Stimulated activated CD8-positive, alpha-beta memory T cell treated with anti-CD3 and anti-CD28 coated beads, Interleukin-4, amount 100 ng/mL, for 4 hours (primary cell): Measurements from ENCODE around the gene SPRYD3.
"Not testable (repeated sequence)": the region's sequence is repeated elsewhere in the genome, so short reads cannot be mapped to it uniquely, and the experiment has no call there.

Experiments
- DNase-seq, 2 donors: peaks; one replicate each; pipeline ENCODE4 v3.0.0-alpha.2; 2020; ENCODE audit warnings: low read depth in 2 of 2, low spot score in 1 of 2

The SPRYD3 gene

DNA sequence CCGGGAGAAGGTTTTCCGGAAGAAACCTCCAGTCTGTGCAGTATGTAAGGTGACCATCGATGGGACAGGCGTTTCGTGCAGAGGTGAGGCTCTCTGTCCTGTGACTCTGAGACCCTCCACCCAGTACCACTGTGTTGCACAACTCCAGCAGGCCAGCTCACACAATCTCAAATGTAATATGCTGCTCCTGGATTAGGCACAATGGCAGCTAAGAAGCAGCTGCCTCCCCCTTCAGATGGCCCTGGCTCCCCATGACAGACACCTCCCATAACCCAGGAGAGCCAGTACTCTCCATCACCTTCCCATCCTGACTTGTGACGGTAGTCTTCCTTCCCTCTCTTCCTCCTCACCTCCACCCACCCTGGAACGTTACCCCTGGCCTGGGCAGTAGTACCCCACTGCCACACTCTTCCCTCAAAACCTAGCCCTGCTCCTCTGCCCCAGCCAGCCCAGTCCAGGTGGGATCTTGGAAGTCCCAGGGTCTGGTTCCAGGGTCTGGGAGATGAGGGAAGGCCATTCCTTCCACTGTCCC lies 27.2 kb downstream of the SPRYD3 start:
- DNase-seq, result no peak

DNA sequence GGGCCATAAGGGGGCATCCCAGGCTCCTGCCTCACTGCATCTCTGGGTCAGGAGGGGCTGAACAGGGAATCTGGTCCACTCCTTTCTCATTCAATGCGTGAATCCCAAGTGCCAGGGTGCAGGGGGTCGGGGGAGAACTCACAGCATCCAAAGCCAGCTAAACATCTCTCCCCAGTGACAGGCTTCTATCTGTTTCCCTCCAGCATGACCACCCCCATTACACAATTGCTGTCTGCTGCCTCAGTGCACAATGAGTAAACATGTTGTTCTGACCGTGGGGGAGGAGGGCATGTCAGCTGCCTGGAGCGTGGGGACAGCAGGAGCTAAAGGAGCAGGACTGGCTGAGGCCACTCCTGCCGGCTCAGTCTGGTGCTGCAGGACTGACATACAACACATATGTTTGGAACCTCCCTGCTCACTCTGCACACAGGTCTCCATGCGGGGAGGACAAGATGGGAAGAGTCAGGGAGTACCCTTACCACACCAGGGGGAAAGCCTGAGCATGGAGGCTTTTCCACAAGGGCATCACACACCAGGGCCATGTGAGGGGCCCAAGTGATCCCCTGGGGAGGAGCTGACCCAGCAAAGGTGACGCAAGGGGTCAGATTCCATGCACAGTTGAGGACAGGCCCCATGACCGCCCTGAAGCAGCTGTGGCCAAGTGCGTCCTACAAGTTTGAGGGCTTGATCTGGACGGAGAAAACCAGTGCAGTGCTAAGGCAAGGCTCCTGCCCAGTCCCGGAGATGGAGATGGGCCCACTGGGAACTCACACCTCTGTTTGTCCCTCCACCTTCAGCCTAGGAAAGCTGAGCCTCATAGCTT lies 27.9 kb downstream of the SPRYD3 start:
- DNase-seq, result no peak

DNA sequence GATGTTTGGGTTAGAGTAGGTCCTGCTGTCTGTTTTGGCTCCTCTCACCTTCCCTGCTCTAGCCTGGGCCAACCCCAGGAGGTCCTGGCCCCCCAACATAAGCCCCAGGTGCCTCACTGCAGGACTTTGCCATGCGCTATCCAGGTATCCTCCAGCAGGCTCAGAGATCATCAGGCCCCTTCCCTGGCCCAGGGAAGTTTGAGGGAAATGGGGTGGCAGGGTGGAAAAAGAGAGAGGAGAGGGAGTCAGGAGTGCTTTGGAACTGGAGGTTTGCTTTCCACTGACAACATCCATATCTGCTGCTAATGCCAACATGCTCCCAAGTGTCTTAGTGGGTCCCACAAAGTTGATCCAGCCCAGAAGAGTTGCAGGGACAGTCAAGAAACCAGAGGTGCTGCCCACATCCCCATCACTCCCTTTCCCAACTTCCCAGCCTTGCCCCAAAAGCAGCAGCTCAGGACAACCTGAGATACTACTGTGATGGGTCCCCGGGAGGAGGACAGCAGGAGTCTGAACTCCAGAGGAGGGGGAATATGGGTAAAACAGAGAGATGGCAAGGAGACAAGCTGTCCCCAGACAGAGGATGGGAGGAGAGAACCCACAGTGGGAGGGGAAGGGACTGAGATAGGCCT lies 28.6 kb downstream of the SPRYD3 start:
- no peak for DNase-seq

DNA sequence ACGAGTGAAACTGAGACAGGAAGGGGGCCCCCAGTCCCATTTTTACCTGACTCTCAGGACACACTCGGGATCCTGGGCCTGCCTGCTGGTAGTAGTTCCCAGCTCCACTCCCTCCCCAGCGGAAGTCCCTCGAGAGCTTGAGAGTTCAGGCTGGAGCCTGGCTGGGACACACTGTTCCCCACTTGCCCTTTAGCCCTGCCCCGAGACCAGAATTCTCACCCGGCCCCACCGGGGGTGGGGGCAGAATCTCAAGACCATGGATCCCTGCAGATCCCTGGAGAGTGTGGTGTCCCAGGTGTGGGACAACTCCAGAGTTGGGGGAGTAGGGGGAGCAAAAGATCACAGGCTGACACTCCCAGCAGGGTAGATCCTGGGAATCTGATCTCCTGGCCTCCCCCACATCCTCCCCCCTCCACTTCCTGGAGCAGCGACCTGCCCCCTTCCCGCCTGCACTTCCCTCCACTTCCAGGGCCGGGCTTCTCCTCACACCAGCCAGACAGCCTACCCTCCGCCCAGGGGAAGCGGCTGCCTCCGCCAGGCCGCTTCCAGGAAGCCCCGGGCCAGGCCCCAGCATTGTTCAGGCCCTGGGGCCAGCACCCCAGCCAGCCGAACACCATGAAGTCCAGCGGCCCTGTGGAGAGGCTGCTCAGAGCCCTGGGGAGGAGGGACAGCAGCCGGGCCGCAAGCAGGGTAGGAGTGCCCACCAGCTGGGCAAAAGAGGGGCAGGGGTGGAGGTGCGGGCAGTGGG lies 29.4 kb downstream of the SPRYD3 start, which contains the start of gene TNS2:
Gene TNS2, plus strand, starts transcription at position 495 of the 748 bp plus-strand sequence. Its CDS starts 121 bp downstream, at position 616.
- DNase-seq, result no peak

DNA sequence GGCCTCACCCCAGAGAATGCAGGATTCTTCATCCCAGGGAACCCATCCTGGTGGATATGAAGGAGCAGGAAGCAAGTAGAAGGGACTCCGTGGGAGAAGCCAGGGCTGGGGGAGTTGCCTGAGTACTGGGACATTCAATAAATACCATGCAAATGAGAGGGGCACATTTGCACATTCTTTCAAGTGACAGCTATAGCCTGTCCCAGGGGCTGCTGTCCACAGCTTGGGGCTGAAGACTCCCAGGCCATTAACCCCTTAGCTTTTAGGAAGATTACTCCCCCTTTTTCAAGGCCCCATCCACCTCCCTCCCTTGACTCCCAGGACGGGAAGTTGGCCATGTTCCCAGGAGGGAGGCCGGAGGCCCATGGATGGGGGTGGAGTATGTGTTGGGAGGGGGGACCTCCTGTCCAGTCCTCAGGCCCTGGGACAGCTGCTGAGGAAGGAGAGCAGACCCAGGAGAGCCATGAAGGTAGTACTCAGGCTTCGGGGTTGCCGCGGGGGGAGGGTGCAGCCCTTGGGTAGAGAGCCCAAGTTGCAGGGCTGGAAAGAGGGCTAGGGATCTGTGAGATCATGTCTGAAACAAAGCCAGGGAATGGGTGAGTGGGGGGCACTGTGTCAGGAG lies 30.3 kb downstream of the SPRYD3 start:
- no peak for DNase-seq

DNA sequence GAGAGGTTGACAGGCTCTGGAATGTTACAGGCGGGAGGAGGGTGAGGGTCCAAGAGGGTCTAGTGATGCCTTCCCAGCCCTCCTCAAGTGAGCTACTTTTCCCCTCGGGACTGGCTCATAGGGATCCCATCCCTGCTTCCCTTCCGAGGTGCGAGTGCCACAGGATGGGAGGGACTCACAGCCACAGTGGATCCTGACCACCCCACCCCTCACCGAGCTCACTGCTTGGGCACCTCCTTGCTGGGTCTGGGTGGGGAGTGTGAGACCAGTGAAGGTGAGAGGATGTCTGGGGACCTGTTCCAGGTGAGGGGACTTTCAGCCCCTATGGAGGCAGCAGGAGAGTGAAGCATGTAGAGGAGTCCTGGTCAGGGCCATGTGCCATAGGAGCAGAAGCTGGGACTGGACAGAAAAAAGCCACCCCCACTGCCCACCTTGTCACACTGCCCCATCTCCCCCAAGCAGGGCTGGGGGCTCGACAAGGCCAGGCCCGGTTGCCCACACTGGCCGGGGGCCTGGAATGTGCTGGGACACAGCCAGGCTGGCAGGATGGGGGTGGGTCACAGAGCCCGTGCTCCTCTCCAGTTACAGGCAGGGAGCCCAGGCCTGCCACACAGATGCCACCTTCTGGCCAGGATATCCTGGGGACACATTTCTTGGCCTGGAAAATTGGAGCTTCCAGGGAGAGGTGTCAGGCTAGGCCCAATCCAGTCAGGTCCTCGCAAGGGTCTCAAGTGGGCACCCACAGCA lies 31.0 kb downstream of the SPRYD3 start:
- no peak for DNase-seq

DNA sequence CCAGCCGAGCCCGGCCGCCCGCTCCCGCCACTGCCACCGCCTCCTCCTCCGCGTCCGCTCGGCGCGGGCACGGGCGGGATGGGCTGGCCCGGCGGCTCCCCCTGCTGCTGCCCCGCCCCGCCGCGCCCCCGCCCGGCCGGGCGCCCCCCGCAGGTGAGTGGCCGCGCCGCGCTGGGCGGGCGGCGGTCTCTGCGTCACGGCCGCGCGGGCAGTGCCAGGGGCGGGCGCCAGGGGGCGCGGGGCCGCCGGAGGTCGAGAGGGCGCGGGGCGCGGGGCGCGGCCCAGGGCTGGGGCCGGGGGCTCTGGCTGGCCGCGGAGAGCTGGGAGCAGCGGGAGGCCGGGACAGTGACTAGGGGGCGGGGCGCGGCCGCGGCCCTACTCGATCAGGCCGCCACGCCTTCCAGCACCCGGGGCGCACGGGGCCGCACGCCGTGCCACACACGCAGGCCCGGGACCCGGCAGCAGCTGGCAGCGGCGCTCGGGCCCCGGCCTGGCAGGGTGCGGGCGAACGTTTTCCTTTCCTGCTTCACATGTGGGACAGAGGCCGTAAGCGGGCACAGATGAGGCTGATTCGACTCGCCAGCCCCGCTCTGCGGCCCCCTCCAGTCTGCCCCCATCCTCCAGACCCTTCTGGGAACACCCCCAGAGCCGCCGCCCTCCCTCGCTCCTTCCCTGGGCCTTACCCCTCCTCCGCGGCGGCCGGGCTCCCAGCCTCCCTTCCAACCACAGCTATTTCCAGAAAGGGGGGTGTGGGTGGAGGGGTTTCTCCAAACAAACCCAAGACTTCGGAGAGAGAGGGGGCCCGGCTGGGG lies 31.8 kb downstream of the SPRYD3 start:
- DNase-seq, result peak; percentile 21 to 34

DNA sequence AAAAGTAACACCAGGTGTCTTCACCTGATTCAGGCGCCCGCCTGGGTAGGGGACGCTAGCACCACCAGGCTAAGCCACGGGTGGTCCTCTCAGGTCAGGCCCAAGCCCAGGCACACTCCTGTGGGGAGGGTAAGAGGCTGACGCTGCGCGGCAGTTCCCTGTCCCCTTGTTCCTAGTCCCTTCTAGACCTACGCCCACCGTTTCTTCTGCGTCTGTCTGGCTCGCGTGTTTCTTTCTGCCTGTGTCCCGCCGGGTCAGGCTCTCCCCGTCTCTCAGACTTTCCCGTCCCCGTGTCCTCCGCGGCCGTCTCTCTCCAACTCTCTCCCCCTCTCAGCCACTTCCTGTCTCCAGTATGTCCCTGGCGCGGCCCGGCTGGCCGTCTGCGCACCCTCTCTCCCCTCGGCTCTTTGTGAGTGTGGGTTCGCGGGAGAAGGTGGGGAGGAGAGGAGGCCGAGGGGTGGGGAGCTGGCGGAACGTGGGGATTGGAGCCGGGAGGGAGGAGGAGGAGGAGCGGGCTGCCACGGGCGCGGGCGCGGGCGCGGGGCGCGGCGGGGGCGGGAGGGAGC lies 32.5 kb downstream of the SPRYD3 start:
- DNase-seq, result peak in 1 of 2 donors; percentile 26

DNA sequence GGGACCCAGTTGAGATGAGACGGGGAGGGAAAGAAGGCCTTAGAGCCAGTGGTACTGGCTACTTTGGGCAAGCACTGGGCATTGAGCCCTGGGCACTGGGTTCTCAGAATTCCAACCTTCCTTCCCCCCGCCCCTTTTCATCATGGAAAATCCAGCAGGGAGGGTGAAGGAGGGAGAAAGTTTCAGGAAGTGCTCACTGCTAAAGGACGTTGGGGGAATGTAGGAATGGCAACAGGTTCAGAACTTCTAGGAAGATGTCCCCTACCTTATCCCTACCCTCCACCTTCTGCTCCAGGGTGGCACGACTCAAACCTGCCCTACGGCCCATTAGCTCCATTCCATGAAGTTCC lies 33.5 kb downstream of the SPRYD3 start:
- no peak for DNase-seq

DNA sequence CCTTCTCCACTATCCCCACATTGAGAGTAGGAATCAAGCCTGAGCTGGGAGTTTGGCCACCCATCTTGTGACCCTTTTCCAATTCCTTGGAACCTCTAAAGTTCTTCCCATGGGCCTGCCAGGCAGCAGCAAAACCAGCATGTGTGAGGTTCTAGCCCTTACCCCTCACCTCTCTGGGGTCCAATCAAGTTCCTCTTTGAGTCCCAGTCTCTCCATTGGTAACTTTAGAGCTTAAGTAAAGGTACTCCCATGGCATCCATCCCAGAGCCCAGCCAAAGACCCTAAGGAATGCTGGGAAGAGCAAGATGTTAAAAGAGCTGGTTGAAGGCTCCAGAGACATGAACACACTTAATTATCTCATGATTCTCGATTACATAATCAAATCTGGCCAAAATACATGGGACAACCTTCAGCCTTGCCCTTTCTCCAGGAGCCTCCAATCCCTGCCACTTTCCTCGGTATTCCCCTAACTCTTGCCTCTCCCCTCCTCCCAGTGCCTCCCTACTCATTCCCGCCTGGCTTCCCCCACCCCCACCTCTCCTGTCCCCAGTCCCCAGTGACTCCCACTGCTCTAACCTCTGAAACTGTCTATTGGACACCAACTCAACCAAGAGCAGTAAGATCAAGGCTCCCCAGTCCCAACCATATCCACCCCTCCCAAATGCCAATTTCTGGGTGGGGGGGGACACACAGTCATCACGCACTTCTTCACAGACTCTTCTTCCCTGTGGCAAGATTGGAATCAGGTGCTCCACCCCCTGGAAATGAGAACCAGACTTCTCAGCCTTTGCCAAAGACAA lies 34.1 kb downstream of the SPRYD3 start:
- no peak for DNase-seq

DNA sequence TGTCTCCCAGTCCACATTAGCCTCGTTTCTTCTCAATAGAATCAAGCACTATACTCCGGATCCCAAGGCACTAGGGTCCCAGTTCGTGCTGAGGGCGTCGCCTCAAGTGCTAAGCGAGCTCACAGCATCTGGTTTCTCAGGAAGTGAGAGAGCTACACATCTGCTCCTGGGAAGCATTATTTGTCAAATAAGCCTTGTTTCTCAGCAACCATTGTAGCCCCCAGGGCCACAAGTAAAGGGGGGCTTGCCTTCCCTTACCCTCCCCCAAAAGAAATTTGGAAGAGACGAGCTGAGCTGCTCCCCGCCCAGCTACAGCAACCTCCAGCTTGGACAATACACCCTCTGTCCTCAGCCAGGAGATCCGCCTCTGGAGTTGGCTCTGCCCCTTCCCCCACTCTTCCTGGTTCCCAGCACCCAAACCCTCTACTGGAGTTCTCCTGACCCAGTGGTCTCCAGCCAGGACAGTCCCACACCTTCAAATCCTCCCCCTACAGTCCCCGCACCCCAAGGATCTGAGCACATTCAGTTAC lies 35.1 kb downstream of the SPRYD3 start:
- no peak for DNase-seq

DNA sequence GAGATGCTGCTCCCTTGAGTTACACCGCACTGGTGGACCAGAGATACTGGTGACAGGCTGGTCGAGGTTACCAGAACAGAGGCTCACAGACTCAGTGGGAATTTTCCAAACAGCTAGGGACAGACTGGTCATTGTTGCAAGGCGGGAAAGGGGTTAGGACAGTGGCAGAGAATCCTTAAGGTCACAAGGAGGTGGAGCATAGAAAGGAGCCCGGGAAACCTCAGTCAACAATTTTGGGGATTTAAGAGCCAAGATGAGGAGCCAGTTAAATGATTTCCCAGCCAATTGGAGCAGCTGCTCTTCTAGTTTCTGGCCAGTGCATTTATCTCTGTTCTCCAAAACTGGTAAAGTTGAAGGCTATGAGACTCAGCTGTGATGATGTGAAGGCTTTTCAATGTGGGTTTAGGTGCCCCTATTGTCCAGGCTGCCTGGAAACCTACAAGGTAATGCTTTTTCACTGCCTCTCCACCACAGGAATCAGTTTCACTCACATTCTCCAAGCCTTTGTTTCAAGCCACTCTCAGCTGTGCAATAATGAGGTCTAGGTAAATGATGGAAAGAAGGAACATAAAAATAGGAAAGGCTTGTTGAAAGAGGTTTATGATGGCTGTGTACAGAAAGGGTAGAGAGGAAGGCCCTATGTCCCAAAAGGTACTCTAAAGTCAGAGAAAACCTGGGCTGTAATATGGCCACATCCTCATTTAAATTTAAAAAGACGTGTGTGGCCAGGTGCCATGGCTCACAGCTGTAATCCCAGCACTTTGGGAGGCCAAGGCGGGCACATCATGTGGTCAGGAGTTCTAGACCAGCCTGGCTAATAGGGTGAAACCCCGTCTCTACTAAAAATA lies 36.4 kb downstream of the SPRYD3 start:
- no peak for DNase-seq

DNA sequence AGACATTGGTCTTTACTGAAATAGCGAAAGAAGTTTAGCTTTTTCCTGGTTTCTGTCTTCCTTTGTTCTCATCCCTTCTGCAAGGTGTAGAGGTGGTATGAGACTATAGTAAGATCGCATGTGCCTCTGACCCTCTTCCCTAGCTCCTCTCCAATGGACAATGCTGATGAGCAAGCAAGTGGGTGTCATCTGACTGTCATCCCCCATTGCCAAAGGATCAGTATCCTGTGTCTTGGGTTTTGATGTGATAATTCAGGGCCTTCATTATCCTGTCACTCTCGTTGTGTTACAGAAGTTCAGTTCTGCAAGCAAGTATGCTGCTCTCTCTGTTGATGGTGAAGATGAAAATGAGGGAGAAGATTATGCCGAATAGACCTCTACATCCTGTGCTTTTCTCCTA lies 39.3 kb downstream of the SPRYD3 start:
- DNase-seq, result no peak

DNA sequence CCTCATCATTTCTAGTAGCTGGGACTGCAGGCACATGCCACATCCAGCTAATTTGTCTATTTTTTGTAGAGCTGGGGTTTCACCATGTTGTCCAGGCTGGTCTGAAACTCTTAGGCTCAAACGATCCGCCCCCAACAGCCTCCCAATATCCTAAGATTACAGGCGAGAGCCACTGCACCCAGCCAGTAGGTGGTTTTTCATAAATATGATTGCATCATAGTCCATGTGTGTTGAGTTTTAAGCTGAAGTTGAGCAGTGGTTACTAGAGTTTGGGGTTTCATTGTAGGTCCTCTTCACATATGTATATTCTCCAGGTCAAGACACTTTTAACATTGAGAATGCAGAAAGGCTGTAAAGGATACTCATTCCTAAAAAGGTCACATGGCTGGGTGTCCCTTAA lies 42.4 kb downstream of the SPRYD3 start:
- DNase-seq, result no peak

DNA sequence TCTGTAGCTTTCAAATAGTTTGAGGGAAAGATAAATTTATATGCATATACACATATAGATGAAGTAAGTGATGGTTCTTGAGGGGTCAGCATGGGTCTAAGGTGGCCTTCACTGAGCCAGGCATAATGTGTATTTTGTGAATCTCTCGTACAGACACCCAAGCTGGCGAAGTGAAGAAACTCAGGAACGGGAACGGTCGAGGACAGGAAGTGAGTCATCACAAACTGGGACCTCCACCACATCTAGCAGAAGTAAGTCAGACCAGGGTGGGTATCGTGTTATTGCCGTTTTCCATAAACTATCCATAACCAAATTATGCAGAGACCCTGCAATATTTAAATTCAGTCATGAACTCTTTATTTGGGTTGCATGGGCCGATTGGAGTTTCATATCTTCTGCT lies 44.7 kb downstream of the SPRYD3 start:
- DNase-seq, result no peak

DNA sequence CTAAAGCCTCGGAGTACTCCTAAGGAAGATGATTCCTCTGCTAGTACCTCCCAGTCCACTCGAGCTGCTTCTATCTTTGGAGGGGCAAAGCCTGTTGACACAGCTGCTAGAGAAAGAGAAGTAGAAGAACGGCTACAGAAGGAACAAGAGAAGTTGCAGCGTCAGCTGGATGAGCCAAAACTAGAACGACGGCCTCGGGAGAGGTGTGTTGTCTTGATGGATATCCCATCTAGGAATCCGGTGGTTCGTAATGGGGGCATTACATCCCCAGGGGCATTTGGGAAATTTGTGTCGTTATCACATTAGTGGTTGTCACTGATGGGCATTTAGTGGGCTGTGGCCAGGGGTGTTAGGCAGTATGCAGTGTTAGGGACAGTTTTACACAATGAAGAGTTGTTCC lies 45.4 kb downstream of the SPRYD3 start:
- DNase-seq, result not testable (repeated sequence)

DNA sequence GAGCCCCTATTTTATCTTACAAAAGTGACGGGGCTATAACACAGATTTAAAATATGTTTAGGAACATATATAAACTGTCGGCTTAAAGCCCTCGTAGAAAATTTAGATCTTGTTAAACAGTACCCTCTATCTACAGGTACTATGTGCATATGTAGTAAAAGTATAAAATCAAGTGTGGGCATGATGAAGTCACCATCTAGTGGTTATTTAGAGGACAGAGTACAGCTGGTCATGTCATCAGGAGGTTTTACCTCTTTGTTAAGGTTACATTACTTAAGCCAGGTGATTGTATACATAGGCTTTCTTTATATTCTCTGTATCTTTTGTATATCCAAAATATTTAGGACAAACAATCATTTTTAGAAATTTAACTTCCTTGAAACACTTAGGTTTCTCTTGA lies 47.6 kb downstream of the SPRYD3 start:
- DNase-seq, result no peak
